NCI-H2171 treated with DMSO at 0.1 percent for 48 hours (cell line): ENCODE data around the gene USP1.

Source experiments
- DNase-seq: peaks from one replicate; lab custom pipeline; 2025; lab: John Stamatoyannopoulos, UW

Gene USP1

DNA sequence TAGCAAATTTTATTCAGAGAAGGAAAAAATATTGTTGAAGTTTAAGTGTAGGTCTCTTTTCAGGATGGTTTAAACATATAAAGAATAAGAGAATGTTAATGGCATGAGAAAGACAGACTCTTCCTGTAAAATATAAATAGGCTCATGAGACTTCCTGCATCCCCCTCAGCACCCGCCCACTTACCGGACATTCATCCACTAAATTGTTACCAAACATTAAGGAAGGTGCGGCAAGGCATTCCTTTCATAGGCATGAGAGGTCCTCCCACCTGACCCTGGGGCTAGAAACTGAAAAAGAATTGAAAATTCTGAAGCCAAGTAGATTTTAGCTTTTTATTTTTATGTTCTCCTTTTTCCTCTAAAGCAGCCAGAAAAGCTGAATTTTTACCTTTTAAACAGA, 10.6 kb upstream of the USP1 start:
- no peak for DNase-seq

DNA sequence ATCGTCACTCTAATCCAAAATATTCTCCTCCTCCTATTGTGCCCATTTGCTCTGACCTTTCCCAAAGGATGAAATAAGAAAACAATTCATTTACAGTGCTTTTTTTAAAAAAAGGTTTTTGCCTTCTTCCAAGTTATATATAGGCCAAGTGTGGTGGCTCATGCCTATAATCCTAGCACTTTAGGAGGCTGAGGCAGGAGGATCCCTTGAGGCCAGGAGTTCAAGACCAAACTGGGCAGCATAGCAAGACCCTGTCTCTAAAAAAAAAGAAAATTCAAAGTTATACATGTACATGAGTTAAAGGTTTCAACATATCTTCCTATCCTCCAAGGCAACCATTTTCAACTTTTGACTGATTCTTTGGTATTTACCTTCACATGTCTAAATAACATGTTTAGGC, 10.1 kb upstream of the USP1 start:
- DNase-seq: no peak

DNA sequence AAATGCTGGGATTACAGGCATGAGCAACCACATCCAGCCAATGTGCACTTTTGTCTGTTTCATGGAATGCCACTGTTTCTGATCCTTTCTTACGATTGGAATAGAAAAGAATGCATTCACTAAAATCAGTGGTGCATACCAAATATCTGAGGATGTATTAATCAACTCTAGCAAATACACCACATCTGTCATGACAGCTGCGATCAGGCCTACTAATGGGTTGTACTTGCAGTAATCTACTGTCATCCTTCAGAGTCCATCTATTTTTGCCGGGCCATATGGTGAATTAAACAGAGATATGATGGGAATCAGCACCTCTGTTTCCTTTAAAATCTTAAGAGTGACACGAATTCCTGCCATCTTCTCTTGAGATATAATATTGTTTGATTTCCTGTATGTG, 8.5 kb upstream of the USP1 start:
- peak; percentile 95 for DNase-seq

DNA sequence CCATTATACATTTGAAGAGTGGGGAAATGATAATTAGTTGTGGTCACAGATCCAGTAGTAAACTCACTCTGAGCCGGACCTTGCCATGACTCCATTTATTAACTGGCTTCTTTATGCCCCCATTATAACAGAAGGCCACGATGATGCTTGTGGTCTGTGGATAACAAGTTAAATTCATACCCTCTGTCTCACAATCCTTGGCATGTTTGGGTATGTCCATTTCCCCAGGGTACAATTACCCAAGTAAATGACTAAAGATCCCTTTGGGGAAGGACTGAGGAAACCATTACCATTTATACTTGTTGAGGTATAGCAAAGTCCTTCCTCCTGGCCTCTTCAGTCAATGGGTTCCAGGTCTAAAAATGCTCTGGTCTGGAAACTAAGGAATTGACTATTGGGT, 7.3 kb upstream of the USP1 start:
- DNase-seq: no peak

DNA sequence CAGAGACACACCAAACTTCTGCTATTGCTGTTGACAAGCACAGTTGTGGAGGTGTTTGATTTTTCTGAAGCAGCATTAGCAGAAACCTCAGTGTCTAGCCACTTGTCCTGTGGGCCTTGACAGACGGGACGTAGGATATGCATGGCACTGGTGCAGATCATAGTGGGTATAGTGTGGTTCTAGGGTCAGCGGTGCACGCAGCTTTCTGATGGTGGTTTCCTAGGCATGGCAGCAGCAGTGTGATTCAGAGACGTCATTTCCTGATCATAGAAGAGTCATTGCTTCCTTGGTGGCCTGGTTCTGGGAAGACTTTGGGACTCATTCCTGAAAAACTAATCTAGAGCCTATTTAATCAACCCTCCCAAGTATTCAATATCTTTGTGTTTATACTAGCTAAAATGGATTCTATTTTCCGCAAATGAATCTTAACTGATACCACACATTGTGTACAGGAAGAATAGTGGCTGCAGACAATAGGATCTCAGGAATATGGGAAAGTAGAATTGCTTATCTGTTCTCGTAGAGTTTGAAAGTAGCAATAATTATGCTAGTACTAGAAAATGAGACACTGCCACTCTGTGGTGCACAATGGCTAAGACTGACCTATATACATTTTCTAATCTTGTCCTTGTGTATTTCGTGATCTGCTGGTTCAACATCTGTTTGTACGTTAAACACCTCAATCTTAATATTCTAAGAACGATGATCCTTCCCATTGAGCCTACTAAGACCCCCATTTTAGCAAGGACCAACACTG, 2.8 kb upstream of the USP1 start:
- peak; percentile 44 for DNase-seq

DNA sequence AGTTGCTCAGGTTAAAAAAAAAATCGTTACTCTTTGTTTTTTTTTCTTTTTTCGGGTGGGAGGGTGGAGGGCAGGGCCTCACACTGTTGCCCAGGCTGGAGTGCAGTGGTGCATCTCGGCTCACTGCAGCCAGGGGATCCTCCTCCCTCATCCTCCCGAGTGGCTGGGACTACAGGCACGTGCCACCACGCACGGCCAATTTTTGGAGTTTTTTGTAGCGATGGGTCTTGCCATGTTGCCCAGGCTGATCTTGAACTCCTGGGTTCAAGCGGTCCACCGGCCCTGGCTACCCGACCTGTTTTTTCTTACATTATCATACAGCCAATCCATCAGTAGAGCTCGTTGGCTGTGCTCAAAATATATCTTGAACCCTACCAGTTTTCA, 2.2 kb upstream of the USP1 start:
- DNase-seq: no peak

DNA sequence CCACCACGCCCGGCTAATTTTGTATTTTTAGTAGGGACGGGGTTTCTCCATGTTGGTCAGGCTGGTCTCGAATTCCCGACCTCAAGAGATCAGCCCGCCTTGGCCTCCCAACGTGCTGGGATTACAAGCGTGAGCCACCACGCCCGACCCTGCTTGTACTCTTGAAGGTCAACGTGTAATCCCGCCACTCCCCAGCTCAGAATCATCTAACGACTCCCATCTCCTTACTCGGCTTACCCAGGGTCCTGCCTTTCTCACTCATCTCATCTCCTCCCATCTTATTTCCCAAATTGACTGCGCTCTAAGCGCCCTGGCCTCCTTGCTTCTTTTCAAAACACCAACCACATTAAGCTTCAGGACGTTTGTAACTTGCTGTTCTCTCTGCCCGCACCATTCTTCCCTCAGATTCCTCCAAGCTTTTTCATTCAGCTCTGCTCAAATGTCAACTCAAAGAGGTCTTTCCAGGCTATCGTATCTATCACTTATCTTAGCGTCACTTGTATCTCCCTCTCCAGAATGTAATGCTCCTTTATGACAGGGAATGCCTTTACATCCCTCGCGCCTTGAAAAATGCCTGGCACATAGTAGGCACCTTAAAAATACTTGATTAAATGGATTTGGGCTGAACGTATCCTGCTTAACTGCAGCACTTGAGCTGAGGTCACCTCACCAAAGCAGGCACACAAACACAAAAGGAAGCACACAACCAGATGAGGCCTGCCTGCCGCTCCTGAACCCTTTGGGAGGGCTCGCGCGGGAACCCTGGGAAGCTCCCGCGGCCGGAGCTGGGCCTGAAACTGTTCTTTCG, 1.4 kb upstream of the USP1 start:
- DNase-seq: no peak

DNA sequence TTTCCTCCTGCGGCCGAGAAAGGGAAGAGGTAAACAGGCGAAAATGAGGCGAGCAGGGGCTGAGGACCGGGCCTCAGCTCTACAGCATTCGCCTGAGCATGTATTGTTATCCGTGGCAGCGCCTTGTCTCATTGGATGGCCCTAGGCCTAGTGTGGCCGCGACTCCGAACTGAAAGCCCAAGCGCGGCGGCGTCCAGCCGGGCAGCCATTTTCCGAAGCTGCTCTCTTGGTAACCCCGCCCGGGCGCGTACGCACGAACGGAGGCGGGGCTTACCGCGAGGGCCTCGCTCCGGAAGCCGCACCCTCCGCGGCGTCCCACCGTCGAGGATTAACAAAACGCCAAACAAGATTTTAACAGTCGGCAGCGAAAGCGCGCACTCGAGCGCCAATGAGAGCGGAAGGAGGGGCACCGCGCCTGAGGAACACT, 797 bp upstream of the USP1 start:
- no peak for DNase-seq

DNA sequence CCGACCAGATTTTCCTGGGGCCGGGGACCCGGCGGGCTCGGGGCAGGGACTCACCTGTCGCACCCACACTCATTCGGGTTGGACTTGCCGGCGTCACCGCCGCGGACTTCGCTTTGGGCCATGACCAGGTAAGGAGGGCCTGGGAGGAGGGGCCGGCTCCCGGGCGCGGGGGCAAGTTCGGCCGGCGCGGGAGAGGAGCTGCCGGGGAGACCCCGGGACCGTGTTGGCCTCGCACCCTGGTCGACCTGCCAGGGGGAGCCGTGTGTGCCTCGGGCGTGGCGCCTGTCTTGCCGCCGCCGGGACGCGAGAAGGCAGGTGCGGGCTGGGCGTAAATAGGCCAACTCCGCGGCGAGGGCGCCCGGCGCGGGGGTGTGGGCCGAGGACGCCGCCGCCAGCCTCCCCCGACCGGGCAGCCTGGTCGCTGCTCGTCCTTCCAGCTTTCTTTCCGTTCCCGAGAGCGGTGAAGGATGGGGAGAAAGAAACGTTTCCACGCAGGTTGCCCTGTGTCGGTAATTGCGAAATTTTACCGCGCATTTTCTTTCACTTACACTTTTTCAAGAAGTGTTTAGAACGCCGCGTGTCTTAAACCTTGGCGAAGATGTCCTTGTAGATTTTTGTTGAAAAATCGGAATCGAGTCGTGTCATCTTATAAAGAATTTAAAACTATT, 558 bp downstream of the USP1 start:
- DNase-seq: no peak

DNA sequence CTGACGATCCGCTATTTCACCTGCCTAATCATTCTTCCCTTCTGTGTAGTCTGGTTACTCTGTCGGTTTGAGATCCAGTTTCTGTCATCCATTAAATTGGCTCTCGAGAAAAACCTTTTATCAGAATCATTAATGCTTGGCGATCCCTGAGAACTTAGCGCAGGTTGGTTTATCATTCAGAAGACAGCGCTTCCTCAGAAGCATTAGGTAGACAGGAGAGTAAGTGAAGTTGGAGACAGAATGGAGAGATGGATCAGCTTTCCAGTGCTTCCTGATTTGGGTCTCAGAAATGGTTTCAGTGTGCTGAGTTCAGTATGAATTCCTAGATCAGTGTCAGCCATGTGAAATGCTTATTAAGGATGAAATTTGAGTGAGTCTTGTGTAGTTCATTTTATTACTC, 1.3 kb downstream of the USP1 start:
- DNase-seq: peak; percentile 35

DNA sequence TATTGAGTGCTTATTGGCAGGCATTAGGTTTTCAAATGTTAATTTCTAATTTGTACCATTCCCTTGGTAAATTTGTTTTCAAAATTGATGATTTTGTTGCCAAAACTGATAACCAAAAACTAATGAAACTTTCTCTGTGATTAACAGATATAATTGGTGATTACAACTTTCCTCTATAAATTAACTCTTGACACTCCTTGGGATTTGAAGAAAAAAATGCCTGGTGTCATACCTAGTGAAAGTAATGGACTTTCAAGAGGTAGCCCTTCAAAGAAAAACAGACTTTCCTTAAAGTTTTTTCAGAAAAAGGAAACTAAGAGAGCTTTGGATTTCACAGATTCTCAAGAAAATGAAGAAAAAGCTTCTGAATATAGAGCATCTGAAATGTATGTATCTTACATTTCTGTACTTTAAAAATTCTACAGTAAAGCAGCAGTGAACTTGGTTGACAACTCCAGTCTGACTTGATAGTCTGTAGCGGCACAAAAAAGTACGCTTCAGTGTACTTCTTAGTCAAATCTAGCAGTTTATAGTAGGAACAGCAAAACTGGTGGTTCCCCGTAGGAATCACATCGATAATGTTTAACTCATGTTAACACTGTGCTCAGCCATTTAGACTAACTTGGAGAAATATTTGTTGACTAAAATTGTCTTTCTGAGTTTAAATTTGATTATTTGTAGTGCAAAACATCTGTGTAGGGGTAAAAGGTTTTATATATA, 3.0 kb downstream of the USP1 start:
- DNase-seq: no peak

DNA sequence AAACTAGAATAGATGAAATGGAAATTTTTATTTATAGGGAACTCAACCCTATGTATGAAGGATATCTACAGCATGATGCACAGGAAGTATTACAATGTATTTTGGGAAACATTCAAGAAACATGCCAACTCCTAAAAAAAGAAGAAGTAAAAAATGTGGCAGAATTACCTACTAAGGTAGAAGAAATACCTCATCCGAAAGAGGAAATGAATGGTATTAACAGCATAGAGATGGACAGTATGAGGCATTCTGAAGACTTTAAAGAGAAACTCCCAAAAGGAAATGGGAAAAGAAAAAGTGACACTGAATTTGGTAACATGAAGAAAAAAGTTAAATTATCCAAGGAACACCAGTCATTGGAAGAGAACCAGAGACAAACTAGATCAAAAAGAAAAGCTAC, 7.9 kb downstream of the USP1 start:
- DNase-seq: no peak

DNA sequence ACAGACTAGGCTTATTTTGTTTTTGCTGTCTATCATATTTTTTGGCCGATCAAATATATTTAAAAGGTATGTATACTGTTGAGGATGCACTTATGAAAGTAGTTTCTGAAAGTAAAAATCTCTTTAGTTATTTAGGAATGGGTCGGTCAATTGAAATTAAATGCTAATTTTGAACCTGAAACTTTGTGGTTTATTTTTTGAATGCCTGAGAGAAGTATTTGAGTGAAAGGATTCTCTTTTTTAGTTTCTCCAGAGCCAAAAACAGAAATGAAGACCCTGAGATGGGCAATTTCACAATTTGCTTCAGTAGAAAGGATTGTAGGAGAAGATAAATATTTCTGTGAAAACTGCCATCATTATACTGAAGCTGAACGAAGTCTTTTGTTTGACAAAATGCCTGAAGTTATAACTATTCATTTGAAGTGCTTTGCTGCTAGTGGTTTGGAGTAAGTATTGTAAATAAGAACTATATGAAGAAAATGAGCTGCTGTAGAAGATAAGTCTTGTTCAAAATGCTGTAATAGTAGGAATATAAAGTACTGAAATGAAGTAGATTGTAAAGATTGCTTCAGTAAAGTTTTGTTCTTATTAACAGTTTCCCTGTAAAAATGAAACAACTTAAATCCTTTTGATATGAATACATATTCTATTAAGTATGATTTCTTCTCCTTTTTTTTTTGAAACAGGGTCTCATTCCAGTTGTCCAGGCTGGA, 11.5 kb downstream of the USP1 start:
- DNase-seq: no peak

DNA sequence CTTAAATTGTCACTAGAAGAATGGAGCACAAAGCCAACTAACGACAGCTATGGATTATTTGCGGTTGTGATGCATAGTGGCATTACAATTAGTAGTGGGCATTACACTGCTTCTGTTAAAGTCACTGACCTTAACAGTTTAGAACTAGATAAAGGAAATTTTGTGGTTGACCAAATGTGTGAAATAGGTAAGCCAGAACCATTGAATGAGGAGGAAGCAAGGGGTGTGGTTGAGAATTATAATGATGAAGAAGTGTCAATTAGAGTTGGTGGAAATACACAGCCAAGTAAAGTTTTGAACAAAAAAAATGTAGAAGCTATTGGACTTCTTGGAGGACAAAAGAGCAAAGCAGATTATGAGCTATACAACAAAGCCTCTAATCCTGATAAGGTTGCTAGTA, 13.5 kb downstream of the USP1 start:
- DNase-seq: no peak

DNA sequence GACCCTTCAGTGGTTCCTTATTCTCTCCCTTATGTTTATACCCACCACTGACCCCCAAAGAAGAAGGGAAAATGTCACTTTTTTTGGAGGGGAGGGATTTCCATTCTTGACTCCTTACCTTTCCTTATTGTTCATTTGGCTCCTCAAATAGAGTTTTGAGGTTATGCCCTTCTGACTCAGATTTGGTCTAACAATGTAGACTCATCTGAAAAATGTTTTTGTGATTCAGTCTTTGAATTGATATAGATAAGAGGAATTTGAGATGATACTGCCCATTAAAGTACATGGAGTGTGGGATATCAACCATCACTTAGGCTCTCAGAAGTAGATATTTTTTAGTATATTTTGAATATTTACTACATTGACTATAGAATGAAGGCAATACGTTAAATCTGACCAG, 16.1 kb downstream of the USP1 start:
- DNase-seq: no peak

DNA sequence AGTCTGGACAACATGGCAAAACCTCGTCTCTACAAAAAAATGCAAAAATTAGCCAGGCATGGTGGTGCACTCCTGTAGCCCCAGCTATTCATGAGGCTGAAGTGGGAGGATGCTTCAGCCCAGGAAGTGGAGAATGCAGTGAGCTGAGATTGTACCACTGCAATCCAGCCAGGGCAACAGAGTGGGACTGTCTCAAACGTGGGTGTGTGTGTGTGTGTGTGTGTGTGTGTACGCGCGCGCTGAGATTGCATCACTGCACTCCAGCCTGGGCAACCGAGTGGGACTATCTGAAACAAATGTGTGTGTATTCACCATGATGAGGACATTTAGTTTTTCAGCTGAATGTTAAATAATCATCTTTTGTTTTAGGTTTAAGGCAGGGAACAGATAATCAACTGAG, 21.1 kb downstream of the USP1 start:
- no peak for DNase-seq

DNA sequence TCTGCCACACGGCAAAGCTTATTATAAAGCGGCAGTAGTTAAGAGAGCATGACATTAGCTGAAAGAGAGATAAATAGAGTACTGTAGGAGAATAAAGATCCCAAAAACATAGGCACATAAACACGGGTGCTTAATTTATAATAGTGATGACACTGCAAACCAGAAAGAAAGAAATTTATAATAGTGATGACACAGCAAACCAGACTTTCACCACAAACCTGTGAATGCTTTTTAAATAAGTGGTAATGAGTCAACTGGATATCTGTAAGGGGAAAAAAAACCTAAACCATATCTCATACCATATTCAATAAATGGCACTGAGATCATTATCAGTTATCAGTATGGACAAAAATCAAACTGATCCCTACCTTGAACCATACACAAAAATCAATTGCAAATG, 25.5 kb downstream of the USP1 start:
- DNase-seq: no peak

DNA sequence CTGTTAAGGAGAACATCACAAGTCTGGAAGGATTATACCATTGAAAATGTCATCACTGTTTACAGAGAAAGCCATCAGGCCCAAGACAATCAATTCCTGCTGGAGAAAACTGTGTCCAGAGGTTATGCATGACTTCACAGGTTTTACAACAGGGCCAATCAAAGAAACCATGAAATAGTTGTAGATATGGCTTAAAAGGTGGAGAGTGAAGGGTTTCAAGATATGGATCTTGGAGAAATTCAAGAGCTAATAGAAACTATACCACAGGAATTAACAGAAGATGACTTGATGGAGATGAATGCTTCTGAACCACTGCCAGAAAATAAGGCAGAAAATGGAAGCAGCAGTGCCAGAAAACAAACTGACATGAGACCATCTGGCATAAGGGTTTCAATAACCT, 30.2 kb downstream of the USP1 start:
- DNase-seq: peak; percentile 87

DNA sequence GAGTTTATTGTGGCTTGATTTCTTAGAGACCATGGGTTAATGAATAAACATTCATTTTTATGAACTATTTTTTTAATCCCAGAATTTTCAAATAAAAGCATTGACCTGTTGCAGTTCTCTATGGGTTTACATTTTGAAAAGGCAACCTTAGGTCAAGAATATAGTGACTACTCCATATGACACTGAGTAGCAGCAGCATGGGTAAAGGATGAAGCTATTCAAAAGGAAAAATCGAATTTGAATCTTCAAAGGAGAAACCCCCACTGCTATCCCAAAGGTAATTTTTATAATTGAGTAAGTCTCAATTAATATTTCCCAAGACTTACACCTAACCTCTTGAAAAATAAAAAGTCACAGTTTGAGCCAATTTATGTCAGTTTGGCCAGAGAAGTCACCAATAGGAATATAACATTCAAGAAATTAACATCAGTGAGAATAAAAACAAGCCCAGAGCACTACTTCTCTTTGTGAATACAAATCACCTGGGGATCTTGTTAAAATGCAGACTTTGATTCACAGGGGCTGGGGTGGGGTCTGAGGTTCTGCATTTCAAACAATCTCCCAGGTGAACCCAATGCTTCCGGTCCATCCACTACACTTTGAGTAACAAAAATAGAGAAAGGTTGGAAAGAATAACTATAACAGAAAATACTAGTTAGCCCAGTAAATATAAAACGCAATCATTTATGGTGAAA, 39.8 kb downstream of the USP1 start:
- DNase-seq: no peak

DNA sequence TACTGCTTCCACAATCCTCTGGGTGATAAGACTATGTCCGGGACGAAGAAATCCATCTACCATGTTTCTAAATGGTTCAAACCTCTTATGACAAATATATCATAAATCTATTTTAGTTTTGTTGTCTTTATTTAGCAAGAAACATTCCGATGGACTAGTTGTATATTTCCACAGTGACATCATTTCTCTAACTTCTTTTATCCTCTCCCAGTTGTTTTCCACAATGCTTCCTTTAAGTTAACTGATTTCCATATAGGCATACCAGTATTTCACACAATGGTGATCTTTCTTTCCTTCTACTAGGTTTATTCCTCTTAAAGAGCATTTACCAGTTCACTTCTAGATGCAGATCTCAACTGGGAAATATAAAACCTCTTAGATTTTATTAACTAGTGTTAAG, 44.8 kb downstream of the USP1 start:
- DNase-seq: no peak

DNA sequence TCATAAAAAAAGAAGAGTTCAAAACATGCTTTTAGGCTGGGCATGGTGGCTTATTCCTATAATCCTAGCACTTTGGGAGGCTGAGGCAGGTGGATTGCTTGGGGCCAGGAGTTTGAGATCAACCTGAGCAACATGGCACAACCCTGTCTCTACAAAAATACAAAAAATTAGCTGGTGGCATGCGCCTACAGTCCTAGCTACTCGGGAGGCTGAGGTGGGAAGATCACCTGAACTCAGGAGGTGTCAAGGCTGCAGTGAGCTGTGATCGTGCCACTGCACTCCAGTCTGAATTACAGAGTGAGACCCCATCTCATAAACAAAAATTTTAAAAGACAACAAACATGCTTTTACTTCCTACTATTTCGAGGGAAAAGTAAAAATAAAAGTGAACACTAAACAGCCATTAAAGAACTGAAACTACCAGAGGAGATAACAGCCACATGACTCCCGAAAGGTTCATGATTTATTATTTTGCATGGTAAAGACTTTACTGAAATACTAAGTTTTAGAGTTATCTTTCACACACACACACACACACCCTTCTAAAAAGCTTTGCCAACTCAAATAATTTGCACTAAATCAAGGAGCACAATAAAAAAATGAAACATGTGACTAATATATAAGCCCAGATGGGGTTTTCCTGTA, 48.1 kb downstream of the USP1 start:
- DNase-seq: no peak
